ENCODE results near the gene METTL4. TPM values are rescaled to one million over a fixed set of nuclear protein-coding genes. Genes with fewer than 3 reads are reported as not detected.

Gene METTL4
- total RNA-seq, 1 donor from 2014 or later = 11.5 TPM

DNA sequence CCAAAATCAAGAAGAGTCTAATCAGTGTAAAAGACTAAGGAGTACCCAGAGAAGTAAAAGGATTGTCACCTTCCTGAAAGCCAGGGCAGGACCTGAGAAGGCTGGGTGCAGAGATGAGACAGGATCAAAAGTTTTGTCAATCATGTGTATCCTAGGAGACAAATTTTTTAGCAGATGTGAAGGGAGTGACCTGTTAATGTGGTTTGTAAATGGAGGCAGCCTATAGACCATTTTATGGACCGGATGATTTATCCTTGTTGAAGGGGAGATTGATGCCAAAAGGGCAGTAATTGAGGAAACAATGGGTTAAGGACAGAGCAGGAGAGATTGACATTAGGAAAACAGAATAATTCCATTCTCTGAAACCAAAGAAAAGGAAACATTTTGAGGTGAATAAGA lies 865 bp upstream of the METTL4 start:
- intact Hi-C loops (cut with DNase I) = no loop called here
- Histone ChIP-seq H3K4me1 (peaks cover 15% of the 10 kb centered on the region), H3K4me3 (peak overlapping the region; percentile 68), H3K9me3 (no peaks in the 10 kb centered on the region), H3K36me3 (peaks cover 3% of the 10 kb centered on the region), H3K27me3 (ENCODE audit: low read depth) (no peaks in the 10 kb centered on the region), H3K27ac (no peak overlapping the region)
- no peak for ATAC-seq
- TF ChIP-seq, protein P1, sequence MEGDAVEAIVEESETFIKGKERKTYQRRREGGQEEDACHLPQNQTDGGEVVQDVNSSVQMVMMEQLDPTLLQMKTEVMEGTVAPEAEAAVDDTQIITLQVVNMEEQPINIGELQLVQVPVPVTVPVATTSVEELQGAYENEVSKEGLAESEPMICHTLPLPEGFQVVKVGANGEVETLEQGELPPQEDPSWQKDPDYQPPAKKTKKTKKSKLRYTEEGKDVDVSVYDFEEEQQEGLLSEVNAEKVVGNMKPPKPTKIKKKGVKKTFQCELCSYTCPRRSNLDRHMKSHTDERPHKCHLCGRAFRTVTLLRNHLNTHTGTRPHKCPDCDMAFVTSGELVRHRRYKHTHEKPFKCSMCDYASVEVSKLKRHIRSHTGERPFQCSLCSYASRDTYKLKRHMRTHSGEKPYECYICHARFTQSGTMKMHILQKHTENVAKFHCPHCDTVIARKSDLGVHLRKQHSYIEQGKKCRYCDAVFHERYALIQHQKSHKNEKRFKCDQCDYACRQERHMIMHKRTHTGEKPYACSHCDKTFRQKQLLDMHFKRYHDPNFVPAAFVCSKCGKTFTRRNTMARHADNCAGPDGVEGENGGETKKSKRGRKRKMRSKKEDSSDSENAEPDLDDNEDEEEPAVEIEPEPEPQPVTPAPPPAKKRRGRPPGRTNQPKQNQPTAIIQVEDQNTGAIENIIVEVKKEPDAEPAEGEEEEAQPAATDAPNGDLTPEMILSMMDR (IDR thresholded peaks at IDR 0.05) = no peak
- DNase-seq = no peak

GRCh38 chr18:2570772-2571199 lies 519 bp downstream of the METTL4 start:
- intact Hi-C loops (cut with DNase I) = no loop called here
- TF ChIP-seq, protein P1 (IDR thresholded peaks at IDR 0.05) = no peak
- H3K36me3 ChIP-seq = peaks cover 10% of the 10 kb centered on the region

DNA sequence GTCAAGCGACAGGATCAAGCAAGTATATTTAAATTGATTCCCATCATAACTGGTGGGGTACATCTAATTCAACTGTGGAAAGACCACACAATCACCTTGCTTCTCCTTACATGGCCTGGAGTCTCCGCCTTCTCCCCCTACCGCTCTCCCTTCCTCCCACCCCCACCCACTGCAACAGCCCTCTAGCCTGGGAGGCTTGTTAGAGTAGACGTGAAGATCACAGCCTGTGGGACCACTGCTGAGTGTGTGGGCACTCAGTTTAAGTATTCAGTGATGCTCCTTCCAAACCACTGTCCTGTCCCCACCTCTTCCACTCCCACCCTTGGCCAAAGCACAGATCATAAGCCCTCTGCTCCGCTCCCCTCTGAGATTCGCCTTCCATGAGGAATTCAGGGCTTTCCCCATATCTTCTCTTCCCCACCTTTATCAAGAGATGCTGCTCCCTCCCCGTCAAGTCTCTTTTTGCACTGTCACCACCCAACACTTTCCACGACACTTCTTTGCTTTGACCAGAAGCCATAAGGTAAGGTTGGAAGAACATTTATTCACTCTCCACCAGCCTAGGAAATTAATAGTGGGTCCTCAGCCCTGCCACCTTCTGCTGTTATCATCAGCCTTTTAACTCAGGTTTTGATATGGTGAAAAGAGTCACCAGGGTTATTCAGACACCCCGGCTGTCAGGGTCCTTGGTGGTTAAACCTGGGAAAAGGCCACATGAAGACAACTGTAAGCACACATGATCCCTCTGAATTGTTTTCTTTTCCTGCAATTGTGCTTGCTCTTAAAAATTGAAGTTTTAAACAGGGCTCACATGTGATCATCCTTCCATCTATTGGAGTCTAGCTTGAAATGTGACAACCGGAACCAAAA lies 1.7 kb downstream of the METTL4 start:
- intact Hi-C loops (cut with DNase I) = no loop called here
- peak overlapping the region; percentile 68 for H3K4me3 ChIP-seq

More at GRCh38 chr18:2570772-2571199, 519 bp downstream of the METTL4 start:
- H3K9me3 ChIP-seq = no peaks in the 10 kb centered on the region
- DNase-seq (peak; percentile 82), ATAC-seq (peak; percentile 88 to 92)
- peak overlapping the region; percentile 68 for H3K4me3 ChIP-seq
- peak overlapping the region; percentile 98 for H3K27ac ChIP-seq
- no peaks in the 10 kb centered on the region for H3K27me3 ChIP-seq (ENCODE audit: low read depth)
- H3K4me1 ChIP-seq = peaks cover 15% of the 10 kb centered on the region

DNA sequence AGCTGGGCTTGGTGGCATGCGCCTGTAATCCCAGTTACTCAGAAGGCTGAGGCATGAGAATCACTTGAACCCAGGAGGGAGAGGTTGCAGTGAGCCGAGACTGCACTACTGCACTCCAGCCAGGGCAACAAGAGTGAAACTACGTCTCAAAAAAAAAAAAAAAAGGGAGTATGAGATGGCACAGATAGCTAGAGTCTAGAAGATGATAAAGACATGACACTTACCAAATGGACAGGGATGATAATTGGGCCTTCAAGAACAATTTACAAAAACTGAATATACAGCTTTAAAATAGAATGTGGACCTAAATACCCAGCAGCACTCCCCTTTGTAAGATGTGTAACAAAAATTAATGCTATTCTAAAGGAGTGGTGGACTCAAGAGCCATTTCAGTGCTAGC lies 2.7 kb downstream of the METTL4 start:
- no peaks in the 10 kb centered on the region for H3K27me3 ChIP-seq (ENCODE audit: low read depth)
- H3K4me1 ChIP-seq = peaks cover 15% of the 10 kb centered on the region
- no peaks in the 10 kb centered on the region for H3K9me3 ChIP-seq
- peaks cover 10% of the 10 kb centered on the region for H3K36me3 ChIP-seq
- no peak overlapping the region for H3K27ac ChIP-seq
- TF ChIP-seq, protein P1 (IDR thresholded peaks at IDR 0.05) = no peak
- H3K4me3 ChIP-seq = no peak overlapping the region
- DNase-seq = no peak
- no peak for ATAC-seq
- intact Hi-C loops (cut with DNase I) = no loop called here

More for the DNA sequence above, 1.7 kb downstream of the METTL4 start:
- TF ChIP-seq, protein P1 (IDR thresholded peaks at IDR 0.05) = no peak
- DNase-seq = no peak
- no peaks in the 10 kb centered on the region for H3K9me3 ChIP-seq
- H3K36me3 ChIP-seq = peaks cover 10% of the 10 kb centered on the region
- ATAC-seq = no peak
- peaks cover 15% of the 10 kb centered on the region for H3K4me1 ChIP-seq
- H3K27me3 ChIP-seq (ENCODE audit: low read depth) = no peaks in the 10 kb centered on the region
- no peak overlapping the region for H3K27ac ChIP-seq

DNA sequence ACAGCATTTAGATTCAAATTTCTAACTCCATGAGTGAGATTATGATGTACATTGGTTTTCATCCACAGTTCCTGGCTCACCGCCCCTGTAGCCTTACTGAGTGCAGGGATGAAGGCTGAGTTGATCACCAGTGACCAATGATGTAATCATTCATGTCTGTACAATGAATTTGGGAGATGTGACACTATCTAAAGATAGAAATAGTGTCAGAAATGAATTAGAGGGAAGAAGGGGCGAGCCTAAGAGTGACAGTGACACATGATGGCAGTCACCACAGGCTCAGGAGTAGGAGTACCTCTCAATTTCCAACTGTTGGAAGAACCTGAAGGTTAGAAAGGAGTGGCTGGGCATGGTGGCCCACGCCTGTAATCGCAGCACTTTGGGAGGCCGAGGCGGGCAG lies 3.2 kb downstream of the METTL4 start:
- Histone ChIP-seq H3K9me3 (no peaks in the 10 kb centered on the region), H3K27me3 (ENCODE audit: low read depth) (no peaks in the 10 kb centered on the region), H3K27ac (no peak overlapping the region), H3K4me1 (peaks cover 15% of the 10 kb centered on the region), H3K36me3 (peaks cover 10% of the 10 kb centered on the region), H3K4me3 (no peak overlapping the region)
- DNase-seq = no peak
- intact Hi-C loops (cut with DNase I) = no loop called here
- ATAC-seq = no peak
- TF ChIP-seq, protein P1 (IDR thresholded peaks at IDR 0.05) = no peak
